Measurements from ENCODE around the gene C20orf204. TPM values are rescaled to one million over a fixed set of nuclear protein-coding genes. Genes with fewer than 3 reads are reported as not detected.

The C20orf204 gene
- total and polyA plus RNA-seq, 10 of the 15 experiments (the other 5 are each of a cell fraction or from before 2014, with no cell fraction given), result 0.24 to 56.0 (median 12.4) TPM

GRCh38 chr20:64042054-64042781 is 6.2 kb downstream of the C20orf204 start (continued):
- no peak for TF ChIP-seq USF2 (IDR thresholded peaks at IDR 0.05; ENCODE audit: borderline replicate concordance, low read depth, low read length)
- no peak for TF ChIP-seq MYB (IDR thresholded peaks at IDR 0.05; ENCODE audit: borderline replicate concordance, low read depth, low read length)
- TF ChIP-seq POLR2A (IDR thresholded peaks at IDR 0.05; ENCODE audit: low read depth, low read length), result peak; percentile 70
- TF ChIP-seq EGR1 (IDR thresholded peaks at IDR 0.05; ENCODE audit: borderline replicate concordance in 1 of 2, low read depth in 2 of 2, low read length in 2 of 2), result peak in 1 of 2 experiments; percentile 40; a peak in 1 of 3 replicates
- TF ChIP-seq ZBTB40 (IDR thresholded peaks at IDR 0.05; ENCODE audit: borderline replicate concordance), result peak; percentile 44
- peak; percentile 75 for TF ChIP-seq ZNF687 (IDR thresholded peaks at IDR 0.05)
- TF ChIP-seq, protein P1, sequence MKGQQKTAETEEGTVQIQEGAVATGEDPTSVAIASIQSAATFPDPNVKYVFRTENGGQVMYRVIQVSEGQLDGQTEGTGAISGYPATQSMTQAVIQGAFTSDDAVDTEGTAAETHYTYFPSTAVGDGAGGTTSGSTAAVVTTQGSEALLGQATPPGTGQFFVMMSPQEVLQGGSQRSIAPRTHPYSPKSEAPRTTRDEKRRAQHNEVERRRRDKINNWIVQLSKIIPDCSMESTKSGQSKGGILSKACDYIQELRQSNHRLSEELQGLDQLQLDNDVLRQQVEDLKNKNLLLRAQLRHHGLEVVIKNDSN (IDR thresholded peaks at IDR 0.05; ENCODE audit: borderline replicate concordance, extremely low read length, insufficient read depth, low read depth, low read length), result no peak
- no peak for TF ChIP-seq PAX5 (IDR thresholded peaks at IDR 0.05; ENCODE audit: borderline replicate concordance, low read depth, low read length)
- TF ChIP-seq IKZF1 (conservative IDR thresholded peaks at IDR 0.05), result peak; percentile 87
- no peak for TF ChIP-seq REST (IDR thresholded peaks at IDR 0.05; ENCODE audit: low read depth, low read length)
- TF ChIP-seq, protein P2, sequence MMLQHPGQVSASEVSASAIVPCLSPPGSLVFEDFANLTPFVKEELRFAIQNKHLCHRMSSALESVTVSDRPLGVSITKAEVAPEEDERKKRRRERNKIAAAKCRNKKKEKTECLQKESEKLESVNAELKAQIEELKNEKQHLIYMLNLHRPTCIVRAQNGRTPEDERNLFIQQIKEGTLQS (IDR thresholded peaks at IDR 0.05; ENCODE audit: borderline replicate concordance, extremely low read depth, low read depth, low read length), result no peak
- no peak for TF ChIP-seq MXI1 (IDR thresholded peaks at IDR 0.05; ENCODE audit: low read depth, low read length)
- TF ChIP-seq ZBED1 (IDR thresholded peaks at IDR 0.05; ENCODE audit: borderline replicate concordance), result peak; percentile 61; the same call in 1 of the 2 replicates

Data from GM12878 (cell line).